Kidney (tissue), 14 donors: ENCODE data around the gene ATAD2B. TPM values are rescaled to one million over a fixed set of nuclear protein-coding genes. Genes with fewer than 3 reads are reported as not detected.

Source experiments
- DNase-seq, 5 donors: peaks; one replicate each; pipeline ENCODE4 v3.0.0-alpha.2; 2013 to 2020
- FAIRE-seq: peaks from 2 replicates; lab custom pipeline; 2012; peaks lifted over from hg19 to GRCh38; lab: Jason Lieb, UNC
- H3K27ac ChIP-seq, 2 donors: one replicate each; pipeline ENCODE4 v1.7.0; 2013; ENCODE audit warnings: low read depth in 2 of 2, low read length in 2 of 2, inconsistent platforms in 1 of 2
- H3K27me3 ChIP-seq: one replicate; pipeline ENCODE4 v1.7.1; 2013; ENCODE audit warnings: low read length, inconsistent platforms; ENCODE audit not compliant: control insufficient read depth, insufficient read depth
- H3K36me3 ChIP-seq, 3 donors: one replicate each; pipeline versions ENCODE4 v1.7.0 to v1.7.1; 2013; ENCODE audit warnings: low read length in 3 of 3, control low read depth in 1 of 3, inconsistent platforms in 1 of 3; ENCODE audit not compliant: insufficient read depth in 3 of 3, control insufficient read depth in 2 of 3
- H3K4me1 ChIP-seq, 3 donors: one replicate each; pipeline versions ENCODE4 v1.7.0 to v1.7.1; 2013; ENCODE audit warnings: low read length in 3 of 3, inconsistent platforms in 1 of 3, low read depth in 1 of 3; ENCODE audit not compliant: control insufficient read depth in 2 of 3, insufficient read depth in 2 of 3
- H3K4me3 ChIP-seq, 3 donors: one replicate each; pipeline versions ENCODE4 v1.7.0 to v1.8.1; 2013; ENCODE audit warnings: low read length in 3 of 3, control low read depth in 1 of 3, inconsistent platforms in 1 of 3
- H3K9ac ChIP-seq, 3 donors: one replicate each; pipeline versions ENCODE4 v1.7.0 to v1.7.1; 2013; ENCODE audit warnings: low read length in 3 of 3, control low read depth in 1 of 3, inconsistent platforms in 1 of 3
- H3K9me3 ChIP-seq, 3 donors: one replicate each; pipeline versions ENCODE4 v1.7.0 to v1.7.1; 2013; ENCODE audit warnings: low read length in 3 of 3, control low read depth in 1 of 3, inconsistent platforms in 1 of 3; ENCODE audit not compliant: control insufficient read depth in 2 of 3, insufficient read depth in 1 of 3
- CTCF ChIP-seq: IDR thresholded peaks from 3 replicates; pipeline ENCODE4 v1.5.1; 2012; ENCODE audit warnings: mild to moderate bottlenecking, moderate library complexity, borderline replicate concordance; ENCODE audit not compliant: insufficient read depth; ENCODE audit errors: extremely low read depth
- intact Hi-C: fragments of 100-400 bp; cut with DNase I; formaldehyde crosslinking; loops from one replicate; pipeline ENCODE4 v1.11.1; 2022
- polyA plus RNA-seq: library from polyadenylated mRNA; stranded (reverse); fragments of 350-450 nt; fragmentation: Illumina TruSeq; extraction: RNeasy Lipid Tissue Mini Kit (QIAGEN cat#74804); gene quantifications from one replicate; pipeline ENCODE4 v1.2.3, GENCODE V29; 2014; ENCODE audit warnings: low read depth, low replicate concordance; ENCODE audit not compliant: insufficient read depth
- total RNA-seq: library from RNA; stranded (reverse); fragmentation: NEBNext Ultra II Directional; extraction: Animal tissue kit (Norgen Biotek cat#: 25700); gene quantifications from one replicate; pipeline ENCODE4 v1.2.1, GENCODE V29; 2021
- donor health status: control.
- donor health status: control.
- donor health status: control.
- donor health status: control.
- donor health status: control.
- donor health status: DM: yes; HTN: yes; CAD: no.
- donor health status: Normal renal cell carcinoma (clear cell type).

Gene ATAD2B
- total and polyA plus RNA-seq, 2 donors from 2014 or later: 2.3 to 28.7 TPM

- no peaks in the 10 kb centered on the region for H3K27me3 ChIP-seq
- FAIRE-seq (no peak), DNase-seq (no peak)
Observed at GRCh38 chr2:23944527-23944926, 17.6 kb upstream of the ATAD2B start.

GRCh38 chr2:23943666-23944065, 16.7 kb upstream of the ATAD2B start:
- no peak for DNase-seq
- H3K9me3 ChIP-seq: no peaks in the 10 kb centered on the region
- no peak overlapping the region for H3K9ac ChIP-seq
- no peak overlapping the region for H3K27ac ChIP-seq
- peaks cover 0 to 2% (median 0%) of the 10 kb centered on the region in 3 donors for H3K4me1 ChIP-seq
- TF ChIP-seq CTCF: no peak
- H3K36me3 ChIP-seq: no peaks in the 10 kb centered on the region
- H3K4me3 ChIP-seq: no peak overlapping the region
- intact Hi-C loops: no loop called here
- FAIRE-seq: no peak
- no peaks in the 10 kb centered on the region for H3K27me3 ChIP-seq

More at GRCh38 chr2:23944527-23944926, 17.6 kb upstream of the ATAD2B start:
- TF ChIP-seq CTCF: no peak
- H3K4me1 ChIP-seq: no peaks in the 10 kb centered on the region
- no peaks in the 10 kb centered on the region for H3K36me3 ChIP-seq
- H3K9me3 ChIP-seq: no peaks in the 10 kb centered on the region
- no peak overlapping the region for H3K9ac ChIP-seq
- no peak overlapping the region for H3K27ac ChIP-seq
- intact Hi-C loops: no loop called here
- H3K4me3 ChIP-seq: no peak overlapping the region

GRCh38 chr2:23941644-23942043, 14.7 kb upstream of the ATAD2B start:
- H3K4me1 ChIP-seq: peaks cover 0 to 2% (median 0%) of the 10 kb centered on the region in 3 donors
- no peak for TF ChIP-seq CTCF
- FAIRE-seq (no peak), DNase-seq (no peak)
- no peaks in the 10 kb centered on the region for H3K9me3 ChIP-seq
- no peaks in the 10 kb centered on the region for H3K27me3 ChIP-seq
- H3K9ac ChIP-seq: no peak overlapping the region
- H3K4me3 ChIP-seq: peak overlapping the region in 1 of 3 donors; percentile 91
- H3K36me3 ChIP-seq: no peaks in the 10 kb centered on the region
- no peak overlapping the region for H3K27ac ChIP-seq
- intact Hi-C loops: no loop called here
